CD14-positive monocyte (primary cell): ENCODE results near the gene MYZAP. TPM values are rescaled to one million over a fixed set of nuclear protein-coding genes. Genes with fewer than 3 reads are reported as not detected.

Experiments
- DNase-seq, 3 donors: peaks; one replicate each; pipeline ENCODE4 v3.0.0-alpha.2; 2011 to 2022
- H2AFZ ChIP-seq: 2 replicates; pipeline ENCODE4 v1.6.0; 2012; ENCODE audit warnings: mild to moderate bottlenecking, low read depth, low read length, inconsistent platforms; ENCODE audit not compliant: insufficient read depth, poor library complexity, severe bottlenecking
- H3K27ac ChIP-seq, 2 donors: 1 replicate in 1 of 2; 2 replicates in 1 of 2; pipeline ENCODE4 v1.5.1; 2012 to 2013; ENCODE audit warnings: low read length in 2 of 2, control low read depth in 1 of 2, inconsistent platforms in 1 of 2, low read depth in 1 of 2, mild to moderate bottlenecking in 1 of 2
- H3K27me3 ChIP-seq, 2 donors: one replicate each; pipeline versions ENCODE4 v1.6.0 to v1.6.1; 2011 to 2013; ENCODE audit warnings: low read length in 2 of 2; ENCODE audit not compliant: control insufficient read depth in 2 of 2, insufficient read depth in 2 of 2
- H3K36me3 ChIP-seq, 2 donors: replicated peaks in 1 of 2; 1 replicate in 1 of 2; 2 replicates in 1 of 2; pipeline versions ENCODE4 v1.5.1 to v1.6.1; 2012 to 2013; ENCODE audit warnings: low read length in 2 of 2, control low read depth in 1 of 2, inconsistent platforms in 1 of 2, mild to moderate bottlenecking in 1 of 2; ENCODE audit not compliant: insufficient read depth in 2 of 2, control insufficient read depth in 1 of 2
- H3K4me1 ChIP-seq, 2 donors: 1 replicate in 1 of 2; 2 replicates in 1 of 2; pipeline versions ENCODE4 v1.5.1 to v1.6.1; 2012 to 2013; ENCODE audit warnings: low read length in 2 of 2, control low read depth in 1 of 2, inconsistent platforms in 1 of 2, mild to moderate bottlenecking in 1 of 2, moderate library complexity in 1 of 2; ENCODE audit not compliant: insufficient read depth in 2 of 2, control insufficient read depth in 1 of 2
- H3K4me2 ChIP-seq: replicated peaks from 2 replicates; pipeline ENCODE3; 2012; ENCODE audit warnings: low read length, moderate library complexity, mild to moderate bottlenecking; ENCODE audit not compliant: poor library complexity, severe bottlenecking; ENCODE audit errors: extremely low read depth
- H3K4me3 ChIP-seq, 3 experiments: fragments of 200-600 bp in 1 of 3; sonication (generic) in 1 of 3; replicated peaks in 1 of 3; 1 replicate in 2 of 3; 2 replicates in 1 of 3; pipeline ENCODE4 v1.5.1; 2011 to 2013; ENCODE audit warnings: low read length in 3 of 3, mild to moderate bottlenecking in 3 of 3, control low read depth in 2 of 3, low read depth in 2 of 3, inconsistent platforms in 1 of 3, moderate library complexity in 1 of 3
- H3K79me2 ChIP-seq: 2 replicates; pipeline ENCODE4 v1.6.0; 2012; ENCODE audit warnings: mild to moderate bottlenecking, control low read depth, inconsistent platforms, low read length, moderate library complexity; ENCODE audit not compliant: insufficient read depth
- H3K9ac ChIP-seq: 2 replicates; pipeline ENCODE4 v1.6.0; 2017; ENCODE audit warnings: low read length, mild to moderate bottlenecking; ENCODE audit not compliant: insufficient read depth, poor library complexity, severe bottlenecking
- H3K9me3 ChIP-seq, 2 donors: replicated peaks in 1 of 2; 1 replicate in 1 of 2; 2 replicates in 1 of 2; pipeline versions ENCODE4 v1.5.1 to v1.6.1; 2012 to 2013; ENCODE audit warnings: low read length in 2 of 2, control low read depth in 1 of 2; ENCODE audit not compliant: control insufficient read depth in 1 of 2, insufficient read depth in 1 of 2
- H4K20me1 ChIP-seq: 2 replicates; pipeline ENCODE4 v1.6.0; 2012; ENCODE audit warnings: mild to moderate bottlenecking, low read length, control low read depth, moderate library complexity; ENCODE audit not compliant: insufficient read depth
- H3K27ac Mint-ChIP-seq, 7 donors: one replicate each; pipeline ENCODE4 v1.8.0; 2020; ENCODE audit warnings: mild to moderate bottlenecking in 7 of 7, mixed read lengths in 7 of 7, moderate library complexity in 6 of 7, inconsistent platforms in 2 of 7
- H3K27me3 Mint-ChIP-seq, 3 donors: one replicate each; pipeline ENCODE4 v1.8.0; 2021 to 2022; ENCODE audit warnings: low read depth in 3 of 3, mild to moderate bottlenecking in 3 of 3, mixed read lengths in 3 of 3, moderate library complexity in 3 of 3, inconsistent platforms in 1 of 3
- H3K36me3 Mint-ChIP-seq, 2 donors: one replicate each; pipeline ENCODE4 v1.8.0; 2020; ENCODE audit warnings: mixed read lengths in 2 of 2, inconsistent platforms in 1 of 2, mild to moderate bottlenecking in 1 of 2
- H3K4me1 Mint-ChIP-seq: one replicate; pipeline ENCODE4 v1.8.0; 2020; ENCODE audit warnings: mild to moderate bottlenecking, mixed read lengths
- H3K4me3 Mint-ChIP-seq, 2 donors: one replicate each; pipeline ENCODE4 v1.8.0; 2020; ENCODE audit warnings: mild to moderate bottlenecking in 2 of 2, mixed read lengths in 2 of 2, moderate library complexity in 1 of 2
- H3K9me3 Mint-ChIP-seq, 7 donors: one replicate each; pipeline ENCODE4 v1.8.0; 2020 to 2022; ENCODE audit warnings: mixed read lengths in 7 of 7, mild to moderate bottlenecking in 6 of 7, moderate library complexity in 6 of 7, inconsistent platforms in 2 of 7
- WGBS: methylation state at CpG from one replicate; pipeline ENCODE4 v1.1.5; 2013; ENCODE audit warnings: missing lambda C conversion rate; ENCODE audit not compliant: insufficient coverage; 5-methylcytosine and 5-hydroxymethylcytosine counted together
- intact Hi-C, 2 donors: fragments of 100-400 bp; cut with micrococcal nuclease; formaldehyde crosslinking; loops; one replicate each; pipeline versions ENCODE4 v1.15.0 to v1.15.1; 2023
- polyA plus RNA-seq, 3 donors: library from polyadenylated mRNA; depleted of rRNA in 1 of 3; unstranded in 2 of 3; stranded (reverse) in 1 of 3; fragments of 300-500 nt in 2 of 3; fragments of >200 nt in 1 of 3; fragmentation: Illumina TruSeq in 2 of 3; gene quantifications; 1 replicate in 2 of 3; 2 replicates in 1 of 3; pipeline ENCODE4 v1.2.3, GENCODE V29; 2012 to 2021
- TF ChIP-seq, protein P1 (sequence below): fragments of 200-600 bp; IDR thresholded peaks from one replicate; pipeline ENCODE4 v1.8.0; 2022; ENCODE audit warnings: antibody characterized with exemption, mild to moderate bottlenecking

The MYZAP gene
- polyA plus RNA-seq, 3 donors, result 0.12 to 0.13 TPM; not detected in 1

DNA sequence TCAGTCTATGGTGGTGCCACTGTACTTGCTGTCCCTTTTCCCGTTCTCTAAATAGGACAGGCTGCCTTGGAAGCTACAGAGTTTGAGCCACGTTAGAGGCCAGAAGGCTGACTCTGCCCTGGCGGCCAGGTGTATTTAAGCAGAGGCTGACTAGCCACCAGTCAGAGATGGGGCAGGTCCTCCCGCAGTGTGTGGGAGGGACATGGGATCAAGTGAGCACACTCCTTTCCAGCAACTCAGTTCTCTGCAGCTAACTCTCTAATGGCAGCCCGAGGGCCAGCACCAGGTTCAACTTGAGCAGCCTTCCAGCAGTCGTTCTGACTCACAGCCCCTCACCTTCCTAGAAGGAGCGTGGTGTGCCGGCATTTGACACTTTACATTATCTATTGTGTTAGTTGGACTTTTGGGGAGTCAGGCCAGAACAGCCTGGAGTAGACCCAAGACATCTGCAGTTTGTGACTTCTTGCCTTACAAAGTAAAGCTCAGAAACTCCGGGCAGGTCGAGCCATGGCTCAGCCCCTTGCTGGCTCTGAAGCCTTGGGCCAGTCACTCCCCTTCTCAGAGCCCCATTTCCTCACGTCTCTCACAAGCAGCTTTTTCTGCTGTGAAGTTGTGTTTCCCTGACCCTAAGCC, 46.7 kb upstream of the MYZAP start:
- TF ChIP-seq, protein P1, sequence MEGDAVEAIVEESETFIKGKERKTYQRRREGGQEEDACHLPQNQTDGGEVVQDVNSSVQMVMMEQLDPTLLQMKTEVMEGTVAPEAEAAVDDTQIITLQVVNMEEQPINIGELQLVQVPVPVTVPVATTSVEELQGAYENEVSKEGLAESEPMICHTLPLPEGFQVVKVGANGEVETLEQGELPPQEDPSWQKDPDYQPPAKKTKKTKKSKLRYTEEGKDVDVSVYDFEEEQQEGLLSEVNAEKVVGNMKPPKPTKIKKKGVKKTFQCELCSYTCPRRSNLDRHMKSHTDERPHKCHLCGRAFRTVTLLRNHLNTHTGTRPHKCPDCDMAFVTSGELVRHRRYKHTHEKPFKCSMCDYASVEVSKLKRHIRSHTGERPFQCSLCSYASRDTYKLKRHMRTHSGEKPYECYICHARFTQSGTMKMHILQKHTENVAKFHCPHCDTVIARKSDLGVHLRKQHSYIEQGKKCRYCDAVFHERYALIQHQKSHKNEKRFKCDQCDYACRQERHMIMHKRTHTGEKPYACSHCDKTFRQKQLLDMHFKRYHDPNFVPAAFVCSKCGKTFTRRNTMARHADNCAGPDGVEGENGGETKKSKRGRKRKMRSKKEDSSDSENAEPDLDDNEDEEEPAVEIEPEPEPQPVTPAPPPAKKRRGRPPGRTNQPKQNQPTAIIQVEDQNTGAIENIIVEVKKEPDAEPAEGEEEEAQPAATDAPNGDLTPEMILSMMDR, result no peak
- no peak overlapping the region for H3K4me3 ChIP-seq
- no peak overlapping the region for H2AFZ ChIP-seq
- WGBS, result 93% methylated on average over 6 of the region's 11 CpGs
- no peak overlapping the region for H3K27ac Mint-ChIP-seq
- H3K4me1 Mint-ChIP-seq, result peaks cover 4% of the 10 kb centered on the region
- H3K9ac ChIP-seq, result no peak overlapping the region
- H3K36me3 ChIP-seq, result no peaks in the 10 kb centered on the region
- H3K4me2 ChIP-seq, result no peak overlapping the region
- H3K27ac ChIP-seq, result no peak overlapping the region
- peaks cover 0 to 5% (median 0%) of the 10 kb centered on the region in 7 donors for H3K9me3 Mint-ChIP-seq
- H3K79me2 ChIP-seq, result no peaks in the 10 kb centered on the region
- H3K4me3 Mint-ChIP-seq, result no peak overlapping the region
- H3K9me3 ChIP-seq, result no peaks in the 10 kb centered on the region
- H4K20me1 ChIP-seq, result no peaks in the 10 kb centered on the region
- intact Hi-C loops, result loop anchor here in 1 of 2 donors (5.0 kb wide), 1 partner anchor 203 kb away; no protein-coding TSS in a partner anchor
- no peak for DNase-seq
- H3K27me3 ChIP-seq, result no peaks in the 10 kb centered on the region
- H3K4me1 ChIP-seq, result no peaks in the 10 kb centered on the region
- no peaks in the 10 kb centered on the region for H3K36me3 Mint-ChIP-seq
- H3K27me3 Mint-ChIP-seq, result peaks cover 2 to 7% (median 3%) of the 10 kb centered on the region in 3 donors

DNA sequence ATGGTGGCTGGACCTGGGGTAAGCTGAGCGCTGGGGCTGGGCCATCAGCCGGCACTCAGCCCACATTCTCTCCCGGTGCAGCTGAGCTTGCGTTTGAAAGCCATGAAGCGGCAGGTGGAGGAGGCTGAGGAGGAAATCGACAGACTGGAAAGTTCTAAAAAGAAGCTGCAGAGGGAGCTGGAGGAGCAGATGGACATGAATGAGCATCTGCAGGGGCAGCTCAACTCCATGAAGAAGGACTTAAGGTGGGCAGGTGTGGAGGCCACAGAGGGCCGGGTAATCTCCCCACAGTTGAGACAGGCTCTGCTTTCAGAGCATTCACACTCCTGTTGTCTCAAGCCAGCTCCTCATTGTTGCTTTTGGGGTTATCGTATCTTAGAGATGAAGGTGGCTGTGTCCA, 45.7 kb upstream of the MYZAP start:
- H3K79me2 ChIP-seq, result no peaks in the 10 kb centered on the region
- TF ChIP-seq, protein P1, result no peak
- H3K9me3 ChIP-seq, result no peaks in the 10 kb centered on the region
- H3K36me3 ChIP-seq, result no peaks in the 10 kb centered on the region
- H3K4me1 ChIP-seq, result no peaks in the 10 kb centered on the region
- 89% methylated on average over 5 of the region's 8 CpGs for WGBS
- no peak overlapping the region for H3K9ac ChIP-seq
- Mint-ChIP-seq H3K4me1 (peaks cover 8% of the 10 kb centered on the region), H3K4me3 (no peak overlapping the region), H3K36me3 (no peaks in the 10 kb centered on the region), H3K27ac (no peak overlapping the region), H3K9me3 (no peaks in the 10 kb centered on the region), H3K27me3 (peaks cover 0 to 5% (median 3%) of the 10 kb centered on the region in 3 donors)
- H3K27me3 ChIP-seq, result no peaks in the 10 kb centered on the region
- H3K4me3 ChIP-seq, result no peak overlapping the region
- intact Hi-C loops, result no loop called here
- H2AFZ ChIP-seq, result no peak overlapping the region
- no peak for DNase-seq
- H3K4me2 ChIP-seq, result no peak overlapping the region
- no peak overlapping the region for H3K27ac ChIP-seq
- H4K20me1 ChIP-seq, result no peaks in the 10 kb centered on the region
